ENCODE results near the gene NECTIN3. TPM values are rescaled to one million over a fixed set of nuclear protein-coding genes. Genes with fewer than 3 reads are reported as not detected.

Gene NECTIN3
- total RNA-seq, 2 experiments from 2014 or later: 7.8 to 8.5 TPM

DNA sequence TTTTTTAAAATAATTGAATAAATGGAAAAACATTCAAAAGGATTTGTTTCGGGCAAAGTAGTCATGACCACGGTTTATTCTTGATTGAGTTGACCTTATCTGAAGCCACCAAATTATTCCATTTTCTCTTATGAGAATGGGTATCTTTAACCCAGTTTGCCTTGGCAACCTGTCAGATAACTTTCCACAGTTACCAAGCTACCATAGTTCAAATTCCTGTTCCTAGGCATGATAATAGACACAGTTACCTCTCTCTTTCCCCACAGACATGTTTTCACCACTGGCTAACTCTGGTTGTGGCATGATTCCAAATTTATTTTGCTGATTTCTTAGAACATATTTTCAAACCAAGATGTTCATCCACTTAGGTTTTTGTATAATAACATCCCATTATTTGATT, 84.9 kb downstream of the NECTIN3 start:
- ATAC-seq (ENCODE audit: poor library complexity): no peak
- H3K27ac ChIP-seq (ENCODE audit: low read depth in 1 of 2, low read length in 2 of 2): no peak overlapping the region
- no peaks in the 10 kb centered on the region for H3K9me3 ChIP-seq (ENCODE audit: control insufficient read depth in 1 of 2, insufficient read depth in 1 of 2, low read length in 2 of 2)
- CTCF ChIA-PET: no interaction called here
- intact Hi-C loops (cut with DNase I, micrococcal nuclease): no loop called here
- Mint-ChIP-seq H3K36me3 (ENCODE audit: low read depth) (no peaks in the 10 kb centered on the region), H3K4me3 (no peak overlapping the region), H3K4me1 (ENCODE audit: low read depth) (no peaks in the 10 kb centered on the region), H3K27me3 (no peaks in the 10 kb centered on the region), H3K9me3 (no peaks in the 10 kb centered on the region), H3K27ac (no peak overlapping the region)
- no peak overlapping the region for H3K4me3 ChIP-seq (ENCODE audit: low read length)
- no peaks in the 10 kb centered on the region for H3K4me1 ChIP-seq (ENCODE audit: insufficient read depth, low read length)
- H3K27me3 ChIP-seq (ENCODE audit: control insufficient read depth in 1 of 2, insufficient read depth in 2 of 2, low read length in 2 of 2): no peaks in the 10 kb centered on the region
- no peaks in the 10 kb centered on the region for H3K36me3 ChIP-seq (ENCODE audit: insufficient read depth, low read length)
- POLR2A ChIA-PET: no interaction called here
- DNase-seq: no peak
- TF ChIP-seq, protein P1, sequence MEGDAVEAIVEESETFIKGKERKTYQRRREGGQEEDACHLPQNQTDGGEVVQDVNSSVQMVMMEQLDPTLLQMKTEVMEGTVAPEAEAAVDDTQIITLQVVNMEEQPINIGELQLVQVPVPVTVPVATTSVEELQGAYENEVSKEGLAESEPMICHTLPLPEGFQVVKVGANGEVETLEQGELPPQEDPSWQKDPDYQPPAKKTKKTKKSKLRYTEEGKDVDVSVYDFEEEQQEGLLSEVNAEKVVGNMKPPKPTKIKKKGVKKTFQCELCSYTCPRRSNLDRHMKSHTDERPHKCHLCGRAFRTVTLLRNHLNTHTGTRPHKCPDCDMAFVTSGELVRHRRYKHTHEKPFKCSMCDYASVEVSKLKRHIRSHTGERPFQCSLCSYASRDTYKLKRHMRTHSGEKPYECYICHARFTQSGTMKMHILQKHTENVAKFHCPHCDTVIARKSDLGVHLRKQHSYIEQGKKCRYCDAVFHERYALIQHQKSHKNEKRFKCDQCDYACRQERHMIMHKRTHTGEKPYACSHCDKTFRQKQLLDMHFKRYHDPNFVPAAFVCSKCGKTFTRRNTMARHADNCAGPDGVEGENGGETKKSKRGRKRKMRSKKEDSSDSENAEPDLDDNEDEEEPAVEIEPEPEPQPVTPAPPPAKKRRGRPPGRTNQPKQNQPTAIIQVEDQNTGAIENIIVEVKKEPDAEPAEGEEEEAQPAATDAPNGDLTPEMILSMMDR (IDR thresholded peaks at IDR 0.05): no peak

DNA sequence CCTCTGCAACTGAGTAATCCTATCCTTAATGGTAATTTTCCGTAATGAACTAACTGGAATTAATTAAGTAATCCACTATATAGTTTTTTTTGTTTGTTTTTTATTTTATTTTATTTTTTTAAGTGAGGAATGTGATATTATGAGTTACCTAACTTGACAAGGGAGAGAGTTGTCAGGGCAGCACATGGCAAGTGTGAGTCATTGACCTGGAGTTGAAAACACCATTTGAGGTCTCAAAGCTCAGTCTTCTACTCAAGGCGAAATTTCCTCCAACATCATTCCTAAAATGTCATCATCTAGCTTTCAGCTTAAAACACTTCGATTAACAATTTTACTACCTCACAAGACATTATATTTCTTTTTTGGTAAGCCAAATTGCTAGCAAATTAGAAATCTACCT, 87.8 kb downstream of the NECTIN3 start:
- TF ChIP-seq, protein P1 (IDR thresholded peaks at IDR 0.05): no peak
- no peak overlapping the region for H3K27ac Mint-ChIP-seq
- intact Hi-C loops (cut with DNase I, micrococcal nuclease): no loop called here
- H3K4me3 Mint-ChIP-seq: no peak overlapping the region
- no peaks in the 10 kb centered on the region for H3K27me3 Mint-ChIP-seq
- DNase-seq (no peak), ATAC-seq (ENCODE audit: poor library complexity) (no peak)
- Histone ChIP-seq H3K9me3 (ENCODE audit: control insufficient read depth in 1 of 2, insufficient read depth in 1 of 2, low read length in 2 of 2) (no peaks in the 10 kb centered on the region), H3K36me3 (ENCODE audit: insufficient read depth, low read length) (no peaks in the 10 kb centered on the region), H3K27ac (ENCODE audit: low read depth in 1 of 2, low read length in 2 of 2) (no peak overlapping the region), H3K4me3 (ENCODE audit: low read length) (no peak overlapping the region), H3K27me3 (ENCODE audit: control insufficient read depth in 1 of 2, insufficient read depth in 2 of 2, low read length in 2 of 2) (no peaks in the 10 kb centered on the region), H3K4me1 (ENCODE audit: insufficient read depth, low read length) (no peaks in the 10 kb centered on the region)
- POLR2A ChIA-PET: no interaction called here
- no peaks in the 10 kb centered on the region for H3K36me3 Mint-ChIP-seq (ENCODE audit: low read depth)
- H3K4me1 Mint-ChIP-seq (ENCODE audit: low read depth): no peaks in the 10 kb centered on the region
- CTCF ChIA-PET: no interaction called here
- H3K9me3 Mint-ChIP-seq: no peaks in the 10 kb centered on the region

- Mint-ChIP-seq H3K27me3 (no peaks in the 10 kb centered on the region), H3K36me3 (ENCODE audit: low read depth) (no peaks in the 10 kb centered on the region), H3K9me3 (no peaks in the 10 kb centered on the region), H3K4me1 (ENCODE audit: low read depth) (no peaks in the 10 kb centered on the region), H3K27ac (no peak overlapping the region), H3K4me3 (no peak overlapping the region)
- H3K27ac ChIP-seq (ENCODE audit: low read depth in 1 of 2, low read length in 2 of 2): no peak overlapping the region
- ATAC-seq (ENCODE audit: poor library complexity) (no peak), DNase-seq (no peak)
- CTCF ChIA-PET: no interaction called here
- no peaks in the 10 kb centered on the region for H3K36me3 ChIP-seq (ENCODE audit: insufficient read depth, low read length)
- intact Hi-C loops (cut with DNase I, micrococcal nuclease): no loop called here
- TF ChIP-seq, protein P1 (IDR thresholded peaks at IDR 0.05): no peak
- POLR2A ChIA-PET: no interaction called here
- no peaks in the 10 kb centered on the region for H3K9me3 ChIP-seq (ENCODE audit: control insufficient read depth in 1 of 2, insufficient read depth in 1 of 2, low read length in 2 of 2)
- no peak overlapping the region for H3K4me3 ChIP-seq (ENCODE audit: low read length)
- H3K27me3 ChIP-seq (ENCODE audit: control insufficient read depth in 1 of 2, insufficient read depth in 2 of 2, low read length in 2 of 2): no peaks in the 10 kb centered on the region
- no peaks in the 10 kb centered on the region for H3K4me1 ChIP-seq (ENCODE audit: insufficient read depth, low read length)
Measured at GRCh38 chr3:111164621-111165020, 93.0 kb downstream of the NECTIN3 start.

Measured in CD4-positive, alpha-beta T cell (primary cell).